H9 (cell line): ENCODE data around the gene LENG9. TPM values are rescaled to one million over a fixed set of nuclear protein-coding genes. Genes with fewer than 3 reads are reported as not detected.

Source experiments
- DNase-seq: peaks from one replicate; pipeline ENCODE4 v3.0.0-alpha.2; 2017
- H2AFZ ChIP-seq: one replicate; pipeline ENCODE4 v1.6.1; 2013; ENCODE audit warnings: mild to moderate bottlenecking, low read length, control low read depth, moderate library complexity
- H2AK5ac ChIP-seq: 2 replicates; pipeline ENCODE4 v1.6.1; 2013; ENCODE audit warnings: low read length, control low read depth, mixed read lengths; ENCODE audit not compliant: insufficient read length
- H2BK120ac ChIP-seq: one replicate; pipeline ENCODE4 v1.6.1; 2013; ENCODE audit warnings: low read depth, mild to moderate bottlenecking, low read length, control low read depth, inconsistent platforms; ENCODE audit not compliant: poor library complexity, severe bottlenecking
- H2BK12ac ChIP-seq: 2 replicates; pipeline ENCODE4 v1.6.1; 2013; ENCODE audit warnings: low read length, control low read depth, mixed read lengths, low read depth; ENCODE audit not compliant: insufficient read length
- H2BK15ac ChIP-seq: 2 replicates; pipeline ENCODE4 v1.6.1; 2013; ENCODE audit warnings: low read depth, low read length, control low read depth
- H2BK20ac ChIP-seq: one replicate; pipeline ENCODE4 v1.6.1; 2013; ENCODE audit warnings: low read depth, mild to moderate bottlenecking, low read length, control low read depth, inconsistent platforms; ENCODE audit not compliant: poor library complexity, severe bottlenecking
- H2BK5ac ChIP-seq: 2 replicates; pipeline ENCODE4 v1.6.1; 2013; ENCODE audit warnings: low read length, control low read depth, mixed read lengths; ENCODE audit not compliant: insufficient read length
- H3K14ac ChIP-seq: 2 replicates; pipeline ENCODE4 v1.6.1; 2013; ENCODE audit warnings: low read length, control low read depth; ENCODE audit not compliant: insufficient read depth
- H3K18ac ChIP-seq: 2 replicates; pipeline ENCODE4 v1.6.1; 2013; ENCODE audit warnings: low read depth, mild to moderate bottlenecking, mixed read lengths, low read length, control low read depth; ENCODE audit not compliant: insufficient read length
- H3K23ac ChIP-seq: 2 replicates; pipeline ENCODE4 v1.6.1; 2013; ENCODE audit warnings: low read length, control low read depth, mixed read lengths, low read depth; ENCODE audit not compliant: insufficient read length
- H3K23me2 ChIP-seq: 2 replicates; pipeline ENCODE4 v1.6.1; 2013; ENCODE audit warnings: low read depth, mild to moderate bottlenecking, mixed read lengths, low read length, control low read depth; ENCODE audit not compliant: insufficient read length, poor library complexity, severe bottlenecking
- H3K27ac ChIP-seq: 2 replicates; pipeline ENCODE4 v1.5.1; 2013; ENCODE audit warnings: low read length, control low read depth, mixed read lengths, low read depth; ENCODE audit not compliant: insufficient read length
- H3K27me3 ChIP-seq: 2 replicates; pipeline ENCODE4 v1.6.1; 2013; ENCODE audit warnings: low read length, control low read depth, inconsistent platforms; ENCODE audit not compliant: insufficient read depth
- H3K4ac ChIP-seq: 2 replicates; pipeline ENCODE4 v1.6.1; 2013; ENCODE audit warnings: low read depth, mild to moderate bottlenecking, control low read depth, inconsistent platforms, low read length, moderate library complexity
- H3K4me1 ChIP-seq: 2 replicates; pipeline ENCODE4 v1.6.1; 2013; ENCODE audit warnings: low read length, control low read depth, inconsistent platforms; ENCODE audit not compliant: insufficient read depth
- H3K4me2 ChIP-seq: 2 replicates; pipeline ENCODE4 v1.6.1; 2013; ENCODE audit warnings: low read length, control low read depth, mixed read lengths; ENCODE audit not compliant: insufficient read length, insufficient read depth
- H3K56ac ChIP-seq: 2 replicates; pipeline ENCODE4 v1.6.1; 2013; ENCODE audit warnings: low read depth, mild to moderate bottlenecking, mixed read lengths, low read length, control low read depth; ENCODE audit not compliant: insufficient read length
- H3K79me1 ChIP-seq: 2 replicates; pipeline ENCODE4 v1.6.1; 2013; ENCODE audit warnings: low read depth, mild to moderate bottlenecking, moderate library complexity, low read length, control low read depth, inconsistent platforms; ENCODE audit not compliant: insufficient read depth, poor library complexity, severe bottlenecking
- H3K79me2 ChIP-seq: 2 replicates; pipeline ENCODE4 v1.6.1; 2013; ENCODE audit warnings: low read length, control low read depth, inconsistent platforms; ENCODE audit not compliant: insufficient read depth
- H3K9ac ChIP-seq: 2 replicates; pipeline ENCODE4 v1.6.1; 2013; ENCODE audit warnings: low read length, control low read depth, mixed read lengths; ENCODE audit not compliant: insufficient read length; ENCODE audit errors: extremely low read depth
- H3K9me3 ChIP-seq: one replicate; pipeline ENCODE4 v1.6.1; 2013; ENCODE audit warnings: low read depth, low read length, inconsistent platforms; ENCODE audit not compliant: control insufficient read depth
- H3T11ph ChIP-seq: one replicate; pipeline ENCODE4 v1.6.1; 2013; ENCODE audit warnings: mild to moderate bottlenecking, low read length, control low read depth, inconsistent platforms
- H4K20me1 ChIP-seq: one replicate; pipeline ENCODE4 v1.6.1; 2013; ENCODE audit not compliant: control insufficient read depth, insufficient read length, insufficient read depth
- H4K5ac ChIP-seq: 2 replicates; pipeline ENCODE4 v1.6.1; 2013; ENCODE audit warnings: low read depth, mild to moderate bottlenecking, mixed read lengths, low read length, control low read depth; ENCODE audit not compliant: insufficient read length
- H4K8ac ChIP-seq: replicated peaks from 2 replicates; pipeline ENCODE4 v1.6.1; 2013; ENCODE audit warnings: low read length, control low read depth, mixed read lengths, low read depth; ENCODE audit not compliant: insufficient read length
- H4K91ac ChIP-seq: 2 replicates; pipeline ENCODE4 v1.6.1; 2013; ENCODE audit warnings: low read depth, mild to moderate bottlenecking, moderate library complexity, mixed read lengths, low read length, control low read depth; ENCODE audit not compliant: insufficient read length
- H3K27ac Mint-ChIP-seq, 3 experiments: 2 replicates in 2 of 3; 3 replicates in 1 of 3; pipeline ENCODE4 v1.8.0; 2020 to 2021; ENCODE audit warnings: mixed read lengths in 3 of 3, mild to moderate bottlenecking in 1 of 3, moderate library complexity in 1 of 3
- H3K27me3 Mint-ChIP-seq: 2 replicates; pipeline ENCODE4 v1.8.0; 2021; ENCODE audit warnings: low read depth, mild to moderate bottlenecking, moderate library complexity, mixed read lengths
- H3K36me3 Mint-ChIP-seq, 3 experiments: 2 replicates in 2 of 3; 3 replicates in 1 of 3; pipeline ENCODE4 v1.8.0; 2020 to 2021; ENCODE audit warnings: low read depth in 3 of 3, mixed read lengths in 3 of 3; ENCODE audit not compliant: insufficient read depth in 1 of 3
- H3K4me1 Mint-ChIP-seq, 2 experiments: 2 replicates each; pipeline ENCODE4 v1.8.0; 2020; ENCODE audit warnings: mixed read lengths in 2 of 2
- H3K4me3 Mint-ChIP-seq, 2 experiments: 2 replicates in 1 of 2; 3 replicates in 1 of 2; pipeline ENCODE4 v1.8.0; 2020 to 2021; ENCODE audit warnings: mild to moderate bottlenecking in 2 of 2, mixed read lengths in 2 of 2, moderate library complexity in 1 of 2
- H3K9me3 Mint-ChIP-seq, 2 experiments: 2 replicates in 1 of 2; 3 replicates in 1 of 2; pipeline ENCODE4 v1.8.0; 2020; ENCODE audit warnings: mild to moderate bottlenecking in 2 of 2, mixed read lengths in 2 of 2, moderate library complexity in 1 of 2
- CTCF ChIP-seq: fragments of 200-600 bp; sonication (generic); conservative IDR thresholded peaks from 3 replicates; pipeline ENCODE4 v1.8.0; 2021; ENCODE audit warnings: antibody characterized with exemption, mild to moderate bottlenecking
- WGBS: extraction: QIAGEN DNeasy Blood & Tissue Kit; methylation state at CpG from one replicate; pipeline ENCODE4 v1.1.7; 2013; ENCODE audit warnings: missing lambda C conversion rate, low lambda C conversion rate, mixed read lengths; ENCODE audit not compliant: insufficient read length; ENCODE audit errors: extremely low coverage; 5-methylcytosine and 5-hydroxymethylcytosine counted together
- total RNA-seq: library from RNA; stranded (reverse); gene quantifications from 2 replicates; pipeline ENCODE4 v1.2.1, GENCODE V29; 2021

The LENG9 gene
- total RNA-seq, 1 experiment from 2014 or later = 3.8 TPM

- H4K8ac ChIP-seq = no peak overlapping the region
- no peak overlapping the region for H3K4me2 ChIP-seq
- H3K79me1 ChIP-seq = no peaks in the 10 kb centered on the region
- no peak for DNase-seq
- Mint-ChIP-seq H3K9me3 (peaks cover 58 to 90% of the 10 kb centered on the region in 2 experiments), H3K4me3 (no peak overlapping the region), H3K36me3 (peaks cover 7 to 9% (median 8%) of the 10 kb centered on the region in 3 experiments; a peak in 6 of 7 replicates), H3K27me3 (peaks cover 7% of the 10 kb centered on the region), H3K27ac (no peak overlapping the region), H3K4me1 (no peaks in the 10 kb centered on the region)
- no peak overlapping the region for H3K27ac ChIP-seq
- no peak overlapping the region for H2BK5ac ChIP-seq
- H3K79me2 ChIP-seq = no peaks in the 10 kb centered on the region
- TF ChIP-seq CTCF = no peak
- no peak overlapping the region for H3K14ac ChIP-seq
- H3K9me3 ChIP-seq = peaks cover 42% of the 10 kb centered on the region
- H3K9ac ChIP-seq = no peak overlapping the region
- H2AFZ ChIP-seq = no peak overlapping the region
- no peak overlapping the region for H2BK15ac ChIP-seq
- no peak overlapping the region for H2BK120ac ChIP-seq
- no peak overlapping the region for H4K91ac ChIP-seq
- no peak overlapping the region for H3T11ph ChIP-seq
- no peaks in the 10 kb centered on the region for H4K20me1 ChIP-seq
- WGBS = no CpG with 5 or more reads among the region's 9 CpGs
- H2AK5ac ChIP-seq = no peak overlapping the region
- no peak overlapping the region for H2BK12ac ChIP-seq
- H3K23ac ChIP-seq = no peak overlapping the region
- H3K56ac ChIP-seq = no peak overlapping the region
- H3K23me2 ChIP-seq = no peaks in the 10 kb centered on the region
- H3K4ac ChIP-seq = no peak overlapping the region
- no peak overlapping the region for H4K5ac ChIP-seq
- H3K27me3 ChIP-seq = no peaks in the 10 kb centered on the region
- H3K18ac ChIP-seq = no peak overlapping the region
- no peak overlapping the region for H2BK20ac ChIP-seq
- no peaks in the 10 kb centered on the region for H3K4me1 ChIP-seq
These were observed 26.2 kb upstream of the LENG9 start for GRCh38 chr19:54489766-54490165.
